CD8-positive, alpha-beta memory T cell (primary cell): ENCODE data around the gene CCBE1. TPM values are rescaled to one million over a fixed set of nuclear protein-coding genes. Genes with fewer than 3 reads are reported as not detected.

ENCODE experiments used
- CTCF ChIA-PET: fragments of 350-600 bp; sonication (Branson Sonifier 250); formaldehyde crosslinking; loops from one replicate; lab custom pipeline; 2021; ENCODE audit warnings: antibody characterized with exemption; lab: Charles Lee
- POLR2A ChIA-PET: fragments of 350-600 bp; sonication (Branson Sonifier 250); formaldehyde crosslinking; loops from one replicate; lab custom pipeline; 2021; ENCODE audit warnings: antibody characterized with exemption; lab: Charles Lee
- DNase-seq, 5 donors: peaks; one replicate each; pipeline versions ENCODE4 v3.0.0 to v3.0.0-alpha.2; 2020 to 2022; ENCODE audit warnings: mixed read lengths in 1 of 5
- H3K27ac ChIP-seq: one replicate; pipeline ENCODE4 v1.7.0; 2013; ENCODE audit warnings: low read depth, mild to moderate bottlenecking, low read length, moderate library complexity
- H3K27me3 ChIP-seq: 2 replicates; pipeline ENCODE4 v1.7.0; 2013; ENCODE audit warnings: low read length, mild to moderate bottlenecking; ENCODE audit not compliant: insufficient read depth, poor library complexity, severe bottlenecking
- H3K36me3 ChIP-seq: 2 replicates; pipeline ENCODE4 v1.7.0; 2013; ENCODE audit warnings: mild to moderate bottlenecking, low read length, moderate library complexity; ENCODE audit not compliant: insufficient read depth
- H3K4me1 ChIP-seq: 2 replicates; pipeline ENCODE4 v1.7.0; 2013; ENCODE audit warnings: mild to moderate bottlenecking, low read length, moderate library complexity; ENCODE audit not compliant: insufficient read depth
- H3K4me3 ChIP-seq: 2 replicates; pipeline ENCODE4 v1.7.0; 2013; ENCODE audit warnings: mild to moderate bottlenecking, low read length
- H3K9me3 ChIP-seq: 2 replicates; pipeline ENCODE4 v1.7.0; 2013; ENCODE audit warnings: mild to moderate bottlenecking, low read length
- H3K27ac Mint-ChIP-seq, 8 donors: one replicate each; pipeline ENCODE4 v1.8.0; 2020 to 2021; ENCODE audit warnings: mixed read lengths in 8 of 8, mild to moderate bottlenecking in 6 of 8, inconsistent platforms in 3 of 8, moderate library complexity in 3 of 8
- H3K27me3 Mint-ChIP-seq, 2 donors: one replicate each; pipeline ENCODE4 v1.8.0; 2020 to 2021; ENCODE audit warnings: mixed read lengths in 2 of 2, mild to moderate bottlenecking in 1 of 2, moderate library complexity in 1 of 2
- H3K36me3 Mint-ChIP-seq, 3 donors: one replicate each; pipeline ENCODE4 v1.8.0; 2020 to 2021; ENCODE audit warnings: mixed read lengths in 3 of 3, inconsistent platforms in 1 of 3, mild to moderate bottlenecking in 1 of 3
- H3K4me1 Mint-ChIP-seq, 3 donors: one replicate each; pipeline ENCODE4 v1.8.0; 2020 to 2021; ENCODE audit warnings: mixed read lengths in 3 of 3, inconsistent platforms in 1 of 3, mild to moderate bottlenecking in 1 of 3
- H3K4me3 Mint-ChIP-seq, 7 donors: one replicate each; pipeline ENCODE4 v1.8.0; 2020 to 2021; ENCODE audit warnings: mixed read lengths in 7 of 7, mild to moderate bottlenecking in 6 of 7, moderate library complexity in 4 of 7, inconsistent platforms in 2 of 7
- H3K9me3 Mint-ChIP-seq, 5 donors: one replicate each; pipeline ENCODE4 v1.8.0; 2020 to 2022; ENCODE audit warnings: mixed read lengths in 5 of 5, mild to moderate bottlenecking in 3 of 5, moderate library complexity in 2 of 5, inconsistent platforms in 1 of 5
- polyA plus RNA-seq: library from polyadenylated mRNA; unstranded; fragments of 300-500 nt; fragmentation: Illumina TruSeq; gene quantifications from one replicate; pipeline ENCODE4 v1.2.3, GENCODE V29; 2021
- total RNA-seq, 2 experiments: library from RNA; stranded (reverse); gene quantifications; one replicate each; pipeline ENCODE4 v1.2.3, GENCODE V29; 2021

CCBE1 gene
- total and polyA plus RNA-seq, 3 experiments from 2014 or later, result not detected

GRCh38 chr18:59690186-59690982 lies 6.8 kb downstream of the CCBE1 start:
- POLR2A ChIA-PET, result no interaction called here
- H3K36me3 Mint-ChIP-seq, result no peaks in the 10 kb centered on the region
- H3K4me3 Mint-ChIP-seq, result no peak overlapping the region

GRCh38 chr18:59689756-59690155 lies 7.5 kb downstream of the CCBE1 start:
- H3K36me3 Mint-ChIP-seq, result no peaks in the 10 kb centered on the region
- POLR2A ChIA-PET, result interaction anchor here (0.6 kb wide), 1 partner anchor 43 kb away, joined by 3 read pairs; no protein-coding TSS in a partner anchor
- no peak overlapping the region for H3K27ac Mint-ChIP-seq
- peaks cover 0 to 3% (median 0%) of the 10 kb centered on the region in 5 donors for H3K9me3 Mint-ChIP-seq
- no peaks in the 10 kb centered on the region for H3K4me1 ChIP-seq
- CTCF ChIA-PET, result no interaction called here
- H3K27ac ChIP-seq, result no peak overlapping the region
- peaks cover 3 to 37% of the 10 kb centered on the region in 2 donors for H3K27me3 Mint-ChIP-seq
- H3K4me3 Mint-ChIP-seq, result no peak overlapping the region
- no peaks in the 10 kb centered on the region for H3K4me1 Mint-ChIP-seq
- H3K4me3 ChIP-seq, result no peak overlapping the region
- H3K36me3 ChIP-seq, result no peaks in the 10 kb centered on the region
- H3K27me3 ChIP-seq, result no peaks in the 10 kb centered on the region
- H3K9me3 ChIP-seq, result no peaks in the 10 kb centered on the region
- DNase-seq, result no peak

More at GRCh38 chr18:59690186-59690982, 6.8 kb downstream of the CCBE1 start:
- no peaks in the 10 kb centered on the region for H3K36me3 ChIP-seq
- H3K27ac ChIP-seq, result no peak overlapping the region
- no peaks in the 10 kb centered on the region for H3K9me3 ChIP-seq
- peaks cover 0 to 5% (median 0%) of the 10 kb centered on the region in 5 donors for H3K9me3 Mint-ChIP-seq
- peaks cover 0 to 2% (median 0%) of the 10 kb centered on the region in 3 donors for H3K4me1 Mint-ChIP-seq
- no peak overlapping the region for H3K4me3 ChIP-seq
- H3K27ac Mint-ChIP-seq, result no peak overlapping the region
- no peak for DNase-seq
- peaks cover 9 to 43% of the 10 kb centered on the region in 2 donors for H3K27me3 Mint-ChIP-seq
- no peaks in the 10 kb centered on the region for H3K27me3 ChIP-seq
- CTCF ChIA-PET, result no interaction called here
- H3K4me1 ChIP-seq, result no peaks in the 10 kb centered on the region

- no peak overlapping the region for H3K4me3 ChIP-seq
- ChIA-PET CTCF (no interaction called here), POLR2A (no interaction called here)
- Mint-ChIP-seq H3K27ac (no peak overlapping the region), H3K4me1 (no peaks in the 10 kb centered on the region), H3K4me3 (no peak overlapping the region), H3K27me3 (peaks cover 2 to 26% of the 10 kb centered on the region in 2 donors), H3K36me3 (no peaks in the 10 kb centered on the region), H3K9me3 (peaks cover 0 to 3% (median 0%) of the 10 kb centered on the region in 5 donors)
- no peak overlapping the region for H3K27ac ChIP-seq
- no peaks in the 10 kb centered on the region for H3K4me1 ChIP-seq
- no peaks in the 10 kb centered on the region for H3K27me3 ChIP-seq
- H3K36me3 ChIP-seq, result no peaks in the 10 kb centered on the region
- no peaks in the 10 kb centered on the region for H3K9me3 ChIP-seq
- DNase-seq, result no peak
Observed at GRCh38 chr18:59686260-59686659, 11.0 kb downstream of the CCBE1 start.

- Histone ChIP-seq H3K4me3 (no peak overlapping the region), H3K4me1 (no peaks in the 10 kb centered on the region), H3K27ac (no peak overlapping the region), H3K27me3 (no peaks in the 10 kb centered on the region), H3K36me3 (no peaks in the 10 kb centered on the region), H3K9me3 (no peaks in the 10 kb centered on the region)
- CTCF ChIA-PET, result no interaction called here
- Mint-ChIP-seq H3K4me1 (no peaks in the 10 kb centered on the region), H3K27me3 (peaks cover 2 to 26% of the 10 kb centered on the region in 2 donors), H3K36me3 (no peaks in the 10 kb centered on the region), H3K9me3 (no peaks in the 10 kb centered on the region), H3K27ac (no peak overlapping the region), H3K4me3 (no peak overlapping the region)
- DNase-seq, result no peak
- POLR2A ChIA-PET, result no interaction called here
Observed at GRCh38 chr18:59685501-59685900, 11.7 kb downstream of the CCBE1 start.

GRCh38 chr18:59684777-59685176 lies 12.4 kb downstream of the CCBE1 start:
- CTCF ChIA-PET, result no interaction called here
- no peaks in the 10 kb centered on the region for H3K4me1 Mint-ChIP-seq
- POLR2A ChIA-PET, result no interaction called here

GRCh38 chr18:59681521-59682004 lies 15.7 kb downstream of the CCBE1 start:
- Mint-ChIP-seq H3K4me3 (no peak overlapping the region), H3K27me3 (peaks cover 2 to 3% of the 10 kb centered on the region in 2 donors), H3K9me3 (peaks cover 0 to 2% (median 0%) of the 10 kb centered on the region in 5 donors), H3K36me3 (no peaks in the 10 kb centered on the region), H3K4me1 (no peaks in the 10 kb centered on the region), H3K27ac (no peak overlapping the region)
- Histone ChIP-seq H3K27ac (no peak overlapping the region), H3K9me3 (no peaks in the 10 kb centered on the region), H3K4me1 (no peaks in the 10 kb centered on the region), H3K36me3 (no peaks in the 10 kb centered on the region), H3K27me3 (no peaks in the 10 kb centered on the region), H3K4me3 (no peak overlapping the region)
- CTCF ChIA-PET, result no interaction called here
- no peak for DNase-seq
- POLR2A ChIA-PET, result no interaction called here

More at GRCh38 chr18:59684777-59685176, 12.4 kb downstream of the CCBE1 start:
- Mint-ChIP-seq H3K4me3 (no peak overlapping the region), H3K27ac (no peak overlapping the region), H3K36me3 (no peaks in the 10 kb centered on the region), H3K9me3 (no peaks in the 10 kb centered on the region), H3K27me3 (peaks cover 4 to 22% of the 10 kb centered on the region in 2 donors)
- no peaks in the 10 kb centered on the region for H3K36me3 ChIP-seq
- no peaks in the 10 kb centered on the region for H3K4me1 ChIP-seq
- no peaks in the 10 kb centered on the region for H3K9me3 ChIP-seq
- DNase-seq, result no peak
- H3K4me3 ChIP-seq, result no peak overlapping the region
- no peak overlapping the region for H3K27ac ChIP-seq
- no peaks in the 10 kb centered on the region for H3K27me3 ChIP-seq

- Histone ChIP-seq H3K27ac (no peak overlapping the region), H3K36me3 (no peaks in the 10 kb centered on the region), H3K27me3 (no peaks in the 10 kb centered on the region), H3K4me1 (no peaks in the 10 kb centered on the region), H3K9me3 (no peaks in the 10 kb centered on the region), H3K4me3 (no peak overlapping the region)
- no peaks in the 10 kb centered on the region for H3K36me3 Mint-ChIP-seq
- no peaks in the 10 kb centered on the region for H3K4me1 Mint-ChIP-seq
- peaks cover 0 to 2% (median 0%) of the 10 kb centered on the region in 5 donors for H3K9me3 Mint-ChIP-seq
- no peak overlapping the region for H3K27ac Mint-ChIP-seq
- no peak overlapping the region for H3K4me3 Mint-ChIP-seq
- POLR2A ChIA-PET, result no interaction called here
- H3K27me3 Mint-ChIP-seq, result peaks cover 2 to 3% of the 10 kb centered on the region in 2 donors
- DNase-seq, result no peak
- CTCF ChIA-PET, result no interaction called here
Observed at GRCh38 chr18:59681051-59681450, 16.2 kb downstream of the CCBE1 start.

- H3K36me3 ChIP-seq, result no peaks in the 10 kb centered on the region
- no peak for DNase-seq
- H3K9me3 ChIP-seq, result no peaks in the 10 kb centered on the region
- no peak overlapping the region for H3K4me3 ChIP-seq
- H3K4me3 Mint-ChIP-seq, result no peak overlapping the region
- peaks cover 0 to 2% (median 0%) of the 10 kb centered on the region in 5 donors for H3K9me3 Mint-ChIP-seq
- no peaks in the 10 kb centered on the region for H3K4me1 Mint-ChIP-seq
- no peak overlapping the region for H3K27ac ChIP-seq
- no peaks in the 10 kb centered on the region for H3K36me3 Mint-ChIP-seq
- peaks cover 0 to 6% of the 10 kb centered on the region in 2 donors for H3K27me3 Mint-ChIP-seq
- no peaks in the 10 kb centered on the region for H3K27me3 ChIP-seq
- ChIA-PET CTCF (no interaction called here), POLR2A (no interaction called here)
- no peak overlapping the region for H3K27ac Mint-ChIP-seq
- no peaks in the 10 kb centered on the region for H3K4me1 ChIP-seq
Observed at GRCh38 chr18:59675346-59675745, 21.9 kb downstream of the CCBE1 start.
